Measurements from ENCODE around the gene GRAMD2A. TPM values are rescaled to one million over a fixed set of nuclear protein-coding genes. Genes with fewer than 3 reads are reported as not detected.

The GRAMD2A gene
- total and polyA plus RNA-seq, 10 of the 15 experiments (the other 5 are each of a cell fraction or from before 2014, with no cell fraction given): 0.02 to 0.35 TPM; not detected in 8

DNA sequence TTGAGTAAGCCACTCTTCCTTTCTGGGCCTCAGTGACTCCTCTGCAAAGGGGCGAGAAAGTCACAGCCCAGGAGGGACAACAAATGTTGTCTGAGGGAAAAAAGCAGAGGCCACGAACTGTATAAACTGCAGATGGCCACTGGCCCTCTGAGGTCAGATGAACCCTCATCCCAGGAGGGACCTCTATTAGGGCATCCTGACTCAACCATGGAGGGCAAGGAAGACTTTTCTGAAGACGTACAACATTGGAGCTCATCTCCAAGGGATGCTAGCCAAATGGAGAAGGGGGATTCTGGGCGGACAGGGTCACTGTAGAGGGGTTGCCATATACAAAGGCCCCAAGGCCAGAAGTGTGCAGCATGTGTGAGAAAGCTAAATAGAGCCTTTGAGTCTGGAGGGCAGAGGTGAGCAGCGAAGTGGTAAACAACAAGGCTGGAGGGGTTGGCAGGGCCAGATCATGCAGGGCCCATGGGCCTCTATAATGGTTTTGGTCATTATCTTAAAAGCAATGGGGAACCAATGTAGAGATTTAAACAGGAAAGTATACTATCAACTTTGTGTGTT lies 16.7 kb downstream of the GRAMD2A start:
- ChIA-PET RAD21 (ENCODE audit: unreplicated experiment) (no interaction called here), SMC1A (ENCODE audit: uncharacterized antibody, unreplicated experiment) (interaction anchor here (0.7 to 0.9 kb wide), 2 partner anchors 12 to 158 kb away, joined by 3 read pairs; no protein-coding TSS in a partner anchor), CTCF (interaction anchor here (1.1 kb wide), 1 partner anchor 19 kb away, joined by 4 read pairs; no protein-coding TSS in a partner anchor), POLR2A (no interaction called here)
- no peak overlapping the region for H3K4me2 ChIP-seq (ENCODE audit: control insufficient read depth, insufficient read depth)
- no peaks in the 10 kb centered on the region for H4K20me1 ChIP-seq (ENCODE audit: control insufficient read depth, insufficient read depth)
- H2AFZ ChIP-seq (ENCODE audit: control insufficient read depth, low read depth, low read length): no peak overlapping the region
- TF ChIP-seq HDAC2 (IDR thresholded peaks at IDR 0.05) (no peak), RAD21 (IDR thresholded peaks at IDR 0.05; ENCODE audit: insufficient read depth, low read depth, low read length) (no peak), IRF4 (IDR thresholded peaks at IDR 0.05; ENCODE audit: low read depth, low read length) (no peak), FOS (IDR thresholded peaks at IDR 0.05; ENCODE audit: borderline replicate concordance, extremely low read depth, insufficient read length) (no peak), ZBTB11 (CRISPR knock-in tag; IDR thresholded peaks at IDR 0.05) (no peak), ZNF24 (IDR thresholded peaks at IDR 0.05) (no peak), TBL1XR1 (IDR thresholded peaks at IDR 0.05; ENCODE audit: low read depth, low read length) (no peak), DPF2 (IDR thresholded peaks at IDR 0.05) (no peak), IKZF1 (conservative IDR thresholded peaks at IDR 0.05) (no peak), BCL11A (IDR thresholded peaks at IDR 0.05; ENCODE audit: low read depth, low read length) (no peak)
- TF ChIP-seq, protein P1, sequence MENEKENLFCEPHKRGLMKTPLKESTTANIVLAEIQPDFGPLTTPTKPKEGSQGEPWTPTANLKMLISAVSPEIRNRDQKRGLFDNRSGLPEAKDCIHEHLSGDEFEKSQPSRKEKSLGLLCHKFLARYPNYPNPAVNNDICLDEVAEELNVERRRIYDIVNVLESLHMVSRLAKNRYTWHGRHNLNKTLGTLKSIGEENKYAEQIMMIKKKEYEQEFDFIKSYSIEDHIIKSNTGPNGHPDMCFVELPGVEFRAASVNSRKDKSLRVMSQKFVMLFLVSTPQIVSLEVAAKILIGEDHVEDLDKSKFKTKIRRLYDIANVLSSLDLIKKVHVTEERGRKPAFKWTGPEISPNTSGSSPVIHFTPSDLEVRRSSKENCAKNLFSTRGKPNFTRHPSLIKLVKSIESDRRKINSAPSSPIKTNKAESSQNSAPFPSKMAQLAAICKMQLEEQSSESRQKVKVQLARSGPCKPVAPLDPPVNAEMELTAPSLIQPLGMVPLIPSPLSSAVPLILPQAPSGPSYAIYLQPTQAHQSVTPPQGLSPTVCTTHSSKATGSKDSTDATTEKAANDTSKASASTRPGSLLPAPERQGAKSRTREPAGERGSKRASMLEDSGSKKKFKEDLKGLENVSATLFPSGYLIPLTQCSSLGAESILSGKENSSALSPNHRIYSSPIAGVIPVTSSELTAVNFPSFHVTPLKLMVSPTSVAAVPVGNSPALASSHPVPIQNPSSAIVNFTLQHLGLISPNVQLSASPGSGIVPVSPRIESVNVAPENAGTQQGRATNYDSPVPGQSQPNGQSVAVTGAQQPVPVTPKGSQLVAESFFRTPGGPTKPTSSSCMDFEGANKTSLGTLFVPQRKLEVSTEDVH (IDR thresholded peaks at IDR 0.05; ENCODE audit: low read depth, partially characterized antibody): no peak
- TF ChIP-seq, protein P2, sequence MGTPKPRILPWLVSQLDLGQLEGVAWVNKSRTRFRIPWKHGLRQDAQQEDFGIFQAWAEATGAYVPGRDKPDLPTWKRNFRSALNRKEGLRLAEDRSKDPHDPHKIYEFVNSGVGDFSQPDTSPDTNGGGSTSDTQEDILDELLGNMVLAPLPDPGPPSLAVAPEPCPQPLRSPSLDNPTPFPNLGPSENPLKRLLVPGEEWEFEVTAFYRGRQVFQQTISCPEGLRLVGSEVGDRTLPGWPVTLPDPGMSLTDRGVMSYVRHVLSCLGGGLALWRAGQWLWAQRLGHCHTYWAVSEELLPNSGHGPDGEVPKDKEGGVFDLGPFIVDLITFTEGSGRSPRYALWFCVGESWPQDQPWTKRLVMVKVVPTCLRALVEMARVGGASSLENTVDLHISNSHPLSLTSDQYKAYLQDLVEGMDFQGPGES (IDR thresholded peaks at IDR 0.05): no peak
- H3K27me3 ChIP-seq (replicated peaks in 1 of 2; ENCODE audit: control insufficient read depth in 2 of 2, insufficient read depth in 2 of 2, low read length in 1 of 2): peaks cover 3 to 5% of the 10 kb centered on the region in 2 experiments; a peak in 3 of 4 replicates
- H3K9me3 ChIP-seq (replicated peaks; ENCODE audit: control insufficient read depth, insufficient read depth, low read length): no peaks in the 10 kb centered on the region
- intact Hi-C loops (cut with micrococcal nuclease; ENCODE audit: unreplicated experiment) (no loop called here), in situ Hi-C loops (cut with MboI) (no loop called here)
- H3K4me3 ChIP-seq: no peak overlapping the region
- H3K4me1 ChIP-seq (ENCODE audit: control insufficient read depth, insufficient read depth, low read length): no peaks in the 10 kb centered on the region
- 28% methylated on average over 5 of the region's 5 CpGs for WGBS (ENCODE audit: insufficient coverage, insufficient replicate concordance, low lambda C conversion rate, missing lambda C conversion rate)
- H3K9ac ChIP-seq (ENCODE audit: control insufficient read depth, insufficient read depth, low read length): no peak overlapping the region
- H3K27ac ChIP-seq (ENCODE audit: control insufficient read depth, insufficient read depth): no peak overlapping the region
- BruUV-seq (replicated peaks): no TSS peak
- DNase-seq (ENCODE audit: low read depth, low spot score): no peak
- no peak for FAIRE-seq
- H3K79me2 ChIP-seq (ENCODE audit: control insufficient read depth, insufficient read depth, low read length): no peaks in the 10 kb centered on the region
- no peaks in the 10 kb centered on the region for H3K36me3 ChIP-seq (ENCODE audit: control insufficient read depth in 2 of 2, insufficient read depth in 2 of 2, low read length in 1 of 2)
- no peak for ATAC-seq
